NB4 (cell line): ENCODE measurements around the gene TUBA3D.
"Not testable (repeated sequence)": the region's sequence is repeated elsewhere in the genome, so short reads cannot be mapped to it uniquely, and the experiment has no call there.

Experiments
- DNase-seq: peaks from one replicate; pipeline ENCODE4 v3.0.0; 2010; ENCODE audit warnings: low read depth
- H3K4me3 ChIP-seq: one replicate; pipeline ENCODE4 v1.5.1; 2011; ENCODE audit warnings: mild to moderate bottlenecking, low read depth, low read length, moderate library complexity
- TF ChIP-seq, protein P1 (sequence below): IDR thresholded peaks from one replicate; pipeline ENCODE4 v1.5.1; 2012; ENCODE audit warnings: low read depth, low read length

The TUBA3D gene

DNA sequence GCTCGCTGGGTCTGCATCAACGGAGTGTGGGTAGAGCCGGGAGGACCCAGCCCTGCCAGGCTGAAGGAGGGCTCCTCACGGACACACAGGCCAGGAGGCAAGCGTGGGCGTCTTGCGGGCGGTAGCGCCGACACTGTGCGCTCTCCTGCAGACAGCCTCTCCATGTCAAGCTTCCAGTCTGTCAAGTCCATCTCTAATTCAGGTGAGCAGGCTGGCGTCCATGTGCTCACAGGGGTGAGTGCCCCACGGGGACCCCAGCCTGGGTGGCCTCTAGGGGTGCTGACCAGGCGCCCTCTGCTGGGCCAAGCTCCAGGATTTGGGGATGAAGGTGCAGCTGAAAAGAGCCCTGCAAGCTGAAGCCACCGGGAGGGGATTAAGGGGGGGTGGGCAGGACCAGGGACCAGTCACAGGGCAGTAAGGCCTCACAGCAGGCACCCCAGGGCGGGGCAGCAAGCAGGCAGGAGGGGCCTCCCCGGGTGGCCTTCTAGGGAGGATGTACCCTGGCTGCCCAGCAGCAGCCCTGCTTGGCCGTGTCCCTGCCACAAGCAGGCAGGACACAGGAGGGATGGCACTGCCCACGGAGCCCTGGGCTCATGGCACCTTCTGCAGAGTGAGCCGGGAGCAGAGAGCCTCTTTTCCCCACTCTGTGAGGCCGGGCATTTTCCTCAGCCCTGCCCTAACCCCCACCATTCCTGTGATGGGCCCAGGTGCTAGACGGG, 54.9 kb downstream of the TUBA3D start:
- DNase-seq, H3K4me3 ChIP-seq: not testable (repeated sequence)
- TF ChIP-seq, protein P1, sequence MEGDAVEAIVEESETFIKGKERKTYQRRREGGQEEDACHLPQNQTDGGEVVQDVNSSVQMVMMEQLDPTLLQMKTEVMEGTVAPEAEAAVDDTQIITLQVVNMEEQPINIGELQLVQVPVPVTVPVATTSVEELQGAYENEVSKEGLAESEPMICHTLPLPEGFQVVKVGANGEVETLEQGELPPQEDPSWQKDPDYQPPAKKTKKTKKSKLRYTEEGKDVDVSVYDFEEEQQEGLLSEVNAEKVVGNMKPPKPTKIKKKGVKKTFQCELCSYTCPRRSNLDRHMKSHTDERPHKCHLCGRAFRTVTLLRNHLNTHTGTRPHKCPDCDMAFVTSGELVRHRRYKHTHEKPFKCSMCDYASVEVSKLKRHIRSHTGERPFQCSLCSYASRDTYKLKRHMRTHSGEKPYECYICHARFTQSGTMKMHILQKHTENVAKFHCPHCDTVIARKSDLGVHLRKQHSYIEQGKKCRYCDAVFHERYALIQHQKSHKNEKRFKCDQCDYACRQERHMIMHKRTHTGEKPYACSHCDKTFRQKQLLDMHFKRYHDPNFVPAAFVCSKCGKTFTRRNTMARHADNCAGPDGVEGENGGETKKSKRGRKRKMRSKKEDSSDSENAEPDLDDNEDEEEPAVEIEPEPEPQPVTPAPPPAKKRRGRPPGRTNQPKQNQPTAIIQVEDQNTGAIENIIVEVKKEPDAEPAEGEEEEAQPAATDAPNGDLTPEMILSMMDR, result peak; percentile 7

- not testable (repeated sequence) for H3K4me3 ChIP-seq, DNase-seq
Observed at GRCh38 chr2:131531547-131532185, 55.7 kb downstream of the TUBA3D start.
